Natural killer cell (primary cell): ENCODE data around the gene FAM13A. TPM values are rescaled to one million over a fixed set of nuclear protein-coding genes. Genes with fewer than 3 reads are reported as not detected.

Experiments
- ATAC-seq, 3 donors: fragments of 150-1000 bp in 2 of 3; fragments of 200-7000 bp in 1 of 3; cut with Tn5 transposase; 1 replicate in 1 of 3; 2 replicates in 2 of 3; pipeline ENCODE4 v1.10.0; 2021; ENCODE audit warnings: mild to moderate bottlenecking in 2 of 3, moderate library complexity in 2 of 3
- DNase-seq, 2 donors: peaks; one replicate each; pipeline versions ENCODE4 v3.0.0 to v3.0.0-alpha.2; 2013 to 2021; ENCODE audit warnings: mixed read lengths in 1 of 2
- H3K27ac ChIP-seq: one replicate; pipeline ENCODE4 v1.5.1; 2013; ENCODE audit warnings: mild to moderate bottlenecking, low read length
- H3K27me3 ChIP-seq: one replicate; pipeline ENCODE4 v1.6.1; 2013; ENCODE audit warnings: low read length; ENCODE audit not compliant: control insufficient read depth, insufficient read depth
- H3K36me3 ChIP-seq: one replicate; pipeline ENCODE4 v1.6.1; 2013; ENCODE audit warnings: low read length; ENCODE audit not compliant: control insufficient read depth, insufficient read depth
- H3K4me1 ChIP-seq: one replicate; pipeline ENCODE4 v1.6.1; 2013; ENCODE audit warnings: low read length; ENCODE audit not compliant: control insufficient read depth, insufficient read depth
- H3K4me3 ChIP-seq: one replicate; pipeline ENCODE4 v1.5.1; 2013; ENCODE audit warnings: low read length
- H3K9me3 ChIP-seq: one replicate; pipeline ENCODE4 v1.6.1; 2013; ENCODE audit warnings: low read length; ENCODE audit not compliant: control insufficient read depth, insufficient read depth
- H3K27ac Mint-ChIP-seq, 2 donors: one replicate each; pipeline ENCODE4 v1.8.0; 2022; ENCODE audit warnings: mild to moderate bottlenecking in 2 of 2, mixed read lengths in 2 of 2, moderate library complexity in 1 of 2
- H3K27me3 Mint-ChIP-seq, 2 donors: one replicate each; pipeline ENCODE4 v1.8.0; 2022; ENCODE audit warnings: low read depth in 2 of 2, mixed read lengths in 2 of 2
- H3K36me3 Mint-ChIP-seq: one replicate; pipeline ENCODE4 v1.8.0; 2022; ENCODE audit warnings: mixed read lengths
- H3K4me1 Mint-ChIP-seq, 2 donors: one replicate each; pipeline ENCODE4 v1.8.0; 2022; ENCODE audit warnings: mixed read lengths in 2 of 2
- H3K4me3 Mint-ChIP-seq: one replicate; pipeline ENCODE4 v1.8.0; 2022; ENCODE audit warnings: mild to moderate bottlenecking, moderate library complexity, mixed read lengths
- H3K9me3 Mint-ChIP-seq, 2 donors: one replicate each; pipeline ENCODE4 v1.8.0; 2022; ENCODE audit warnings: mixed read lengths in 2 of 2
- CTCF ChIP-seq: fragments of 200-600 bp; IDR thresholded peaks from one replicate; pipeline ENCODE4 v1.8.0; 2022; ENCODE audit warnings: antibody characterized with exemption
- WGBS: methylation state at CpG from one replicate; pipeline ENCODE4 v1.1.7; 2013; ENCODE audit warnings: missing lambda C conversion rate; ENCODE audit not compliant: insufficient coverage; 5-methylcytosine and 5-hydroxymethylcytosine counted together
- intact Hi-C: fragments of 100-400 bp; cut with micrococcal nuclease; formaldehyde crosslinking; loops from one replicate; pipeline ENCODE4 v1.14.2; 2022
- total RNA-seq, 4 donors: library from RNA; stranded (reverse); fragments of 120-200 nt in 1 of 4; gene quantifications; one replicate each; pipeline versions ENCODE4 v1.2.3 to v1.2.4, GENCODE V29; 2013 to 2022

FAM13A gene
- total RNA-seq, 3 donors from 2014 or later (not counting 1 experiment from before 2014, with no cell fraction given) = 8.8 to 10.0 (median 8.9) TPM

GRCh38 chr4:88793475-88793874 lies 263.5 kb downstream of the FAM13A start:
- H3K4me1 ChIP-seq = no peaks in the 10 kb centered on the region
- H3K36me3 ChIP-seq = no peaks in the 10 kb centered on the region
- Mint-ChIP-seq H3K4me1 (peaks cover 0 to 6% of the 10 kb centered on the region in 2 donors), H3K4me3 (no peak overlapping the region), H3K36me3 (no peaks in the 10 kb centered on the region), H3K27ac (no peak overlapping the region), H3K9me3 (no peaks in the 10 kb centered on the region), H3K27me3 (no peaks in the 10 kb centered on the region)
- H3K4me3 ChIP-seq = no peak overlapping the region
- WGBS = no CpG with 5 or more reads among the region's 1 CpG
- no peak overlapping the region for H3K27ac ChIP-seq
- ATAC-seq (no peak), DNase-seq (no peak)
- H3K27me3 ChIP-seq = no peaks in the 10 kb centered on the region
- TF ChIP-seq CTCF = no peak
- H3K9me3 ChIP-seq = no peaks in the 10 kb centered on the region
- intact Hi-C loops = no loop called here

- no peak for DNase-seq
- Histone ChIP-seq H3K4me3 (no peak overlapping the region), H3K9me3 (no peaks in the 10 kb centered on the region), H3K36me3 (no peaks in the 10 kb centered on the region), H3K4me1 (no peaks in the 10 kb centered on the region), H3K27me3 (no peaks in the 10 kb centered on the region), H3K27ac (no peak overlapping the region)
- no peak for ATAC-seq
- TF ChIP-seq CTCF = no peak
- no CpG with 5 or more reads among the region's 1 CpG for WGBS
- Mint-ChIP-seq H3K27me3 (no peaks in the 10 kb centered on the region), H3K4me3 (no peak overlapping the region), H3K27ac (no peak overlapping the region), H3K36me3 (no peaks in the 10 kb centered on the region), H3K9me3 (no peaks in the 10 kb centered on the region), H3K4me1 (peaks cover 0 to 6% of the 10 kb centered on the region in 2 donors)
- intact Hi-C loops = no loop called here
Observed at GRCh38 chr4:88792821-88793220, 264.2 kb downstream of the FAM13A start.

GRCh38 chr4:88792268-88792781 lies 264.7 kb downstream of the FAM13A start:
- no peak for TF ChIP-seq CTCF
- Histone ChIP-seq H3K4me3 (no peak overlapping the region), H3K9me3 (no peaks in the 10 kb centered on the region), H3K4me1 (no peaks in the 10 kb centered on the region), H3K27me3 (no peaks in the 10 kb centered on the region), H3K27ac (no peak overlapping the region), H3K36me3 (no peaks in the 10 kb centered on the region)
- Mint-ChIP-seq H3K36me3 (no peaks in the 10 kb centered on the region), H3K9me3 (no peaks in the 10 kb centered on the region), H3K27ac (no peak overlapping the region), H3K27me3 (no peaks in the 10 kb centered on the region), H3K4me3 (no peak overlapping the region), H3K4me1 (peaks cover 0 to 6% of the 10 kb centered on the region in 2 donors)
- ATAC-seq (no peak), DNase-seq (no peak)
- no CpG with 5 or more reads among the region's 1 CpG for WGBS
- intact Hi-C loops = no loop called here

GRCh38 chr4:88791274-88791673 lies 265.7 kb downstream of the FAM13A start:
- Mint-ChIP-seq H3K36me3 (no peaks in the 10 kb centered on the region), H3K27ac (no peak overlapping the region), H3K9me3 (no peaks in the 10 kb centered on the region), H3K4me3 (no peak overlapping the region), H3K27me3 (no peaks in the 10 kb centered on the region), H3K4me1 (peaks cover 0 to 6% of the 10 kb centered on the region in 2 donors)
- WGBS = no CpG with 5 or more reads among the region's 1 CpG
- ATAC-seq (no peak), DNase-seq (peak in 1 of 2 donors; percentile 12)
- H3K4me3 ChIP-seq = no peak overlapping the region
- no peaks in the 10 kb centered on the region for H3K4me1 ChIP-seq
- no peaks in the 10 kb centered on the region for H3K27me3 ChIP-seq
- H3K36me3 ChIP-seq = no peaks in the 10 kb centered on the region
- intact Hi-C loops = no loop called here
- no peak for TF ChIP-seq CTCF
- no peaks in the 10 kb centered on the region for H3K9me3 ChIP-seq
- H3K27ac ChIP-seq = no peak overlapping the region
